K562 (cell line): ENCODE data around the gene TENT4B. TPM values are rescaled to one million over a fixed set of nuclear protein-coding genes. Genes with fewer than 3 reads are reported as not detected.
A peak's percentile ranks its signal among the peaks of the same experiment; 100 is the strongest.

Experiments
- BRD9 ChIP-seq: fragments of 450-650 bp; IDR thresholded peaks from 2 replicates; pipeline ENCODE4 v1.6.1; 2018; ENCODE audit warnings: low read depth; ENCODE audit not compliant: partially characterized antibody
- EP300 ChIP-seq: IDR thresholded peaks from 2 replicates; pipeline ENCODE4 v1.6.1; 2012; ENCODE audit warnings: low read length, improper control_type of control experiment
- GABPB2 ChIP-seq: fragments of 250-450 bp; sonication (Bioruptor Pico); conservative IDR thresholded peaks from 2 replicates; pipeline ENCODE4 v1.5.1; 2021; ENCODE audit warnings: mild to moderate bottlenecking
- RBBP5 ChIP-seq: fragments of 200-600 bp; sonication (generic); IDR thresholded peaks from 2 replicates; pipeline ENCODE4 v1.6.1; 2012; ENCODE audit warnings: borderline replicate concordance, mild to moderate bottlenecking, low read length, control low read depth, inconsistent platforms; ENCODE audit not compliant: insufficient read depth, poor library complexity, severe bottlenecking
- WHSC1 ChIP-seq: IDR thresholded peaks from one replicate; pipeline ENCODE4 v1.6.1; 2012; ENCODE audit warnings: low read length, control low read depth, inconsistent platforms
- ZNF133 ChIP-seq: fragments of 250-450 bp; sonication (Bioruptor Pico); IDR thresholded peaks from 2 replicates; pipeline ENCODE4 v1.4.0; 2020; ENCODE audit warnings: mild to moderate bottlenecking
- ZNF217 ChIP-seq: sonication (generic); formaldehyde crosslinking; IDR thresholded peaks from 2 replicates; pipeline ENCODE4 v1.8.0; 2022; ENCODE audit warnings: mild to moderate bottlenecking, missing genetic modification reagents
- ZNF707 ChIP-seq: fragments of 250-450 bp; sonication (Bioruptor Pico); conservative IDR thresholded peaks from 2 replicates; pipeline ENCODE4 v1.8.0; 2022; ENCODE audit warnings: inconsistent platforms, mild to moderate bottlenecking, moderate library complexity
- polyA plus RNA-seq, 8 experiments: library from polyadenylated mRNA; depleted of rRNA in 4 of 8; stranded (reverse) in 5 of 8; unstranded in 3 of 8; fragments of >200 nt; fragmentation: Nextera tagmentation in 2 of 8; fragmentation: Illumina TruSeq in 1 of 8; extraction: Ambion mirVana in 2 of 8; extraction: Trizol in 1 of 8; gene quantifications; 2 replicates each; pipeline versions ENCODE4 v1.2.1 to v1.2.3, GENCODE V29; 2011 to 2014; ENCODE audit warnings: inconsistent platforms in 1 of 8, missing spikeins in 1 of 8
- total RNA-seq, 7 experiments: library from RNA; depleted of rRNA in 6 of 7; stranded (reverse); fragments of >200 nt in 6 of 7; fragmentation: Illumina TruSeq in 2 of 7; extraction: Trizol in 2 of 7; gene quantifications; 2 replicates each; pipeline versions ENCODE4 v1.2.1 to v1.2.3, GENCODE V29; 2011 to 2021; ENCODE audit warnings: low replicate concordance in 1 of 7
- TF ChIP-seq, protein P1 (sequence below): sonication (generic); formaldehyde crosslinking; IDR thresholded peaks from 2 replicates; pipeline ENCODE4 v1.9.0; 2022; ENCODE audit warnings: mild to moderate bottlenecking, missing genetic modification reagents
- TF ChIP-seq, protein P2 (sequence below): fragments of 250-450 bp; sonication (Bioruptor Pico); IDR thresholded peaks from 2 replicates; pipeline ENCODE4 v1.5.0; 2021; ENCODE audit warnings: mild to moderate bottlenecking, moderate library complexity
- TF ChIP-seq, protein P3 (sequence below): fragments of 250-450 bp; sonication (Bioruptor Pico); IDR thresholded peaks from 2 replicates; pipeline ENCODE4 v1.5.1; 2021; ENCODE audit warnings: mild to moderate bottlenecking
- TF ChIP-seq, protein P4 (sequence below), 2 experiments: fragments of 450-650 bp in 1 of 2; sonication (generic) in 1 of 2; formaldehyde crosslinking in 1 of 2; IDR thresholded peaks; 2 replicates each; pipeline versions ENCODE4 v1.7.1 to v1.9.0; 2016 to 2022; ENCODE audit warnings: inconsistent platforms in 1 of 2, mild to moderate bottlenecking in 1 of 2, missing genetic modification reagents in 1 of 2

Gene TENT4B
- total and polyA plus RNA-seq, 9 of the 15 experiments (the other 6 are each of a cell fraction or from before 2014, with no cell fraction given): 5.2 to 8.4 (median 7.0) TPM

DNA sequence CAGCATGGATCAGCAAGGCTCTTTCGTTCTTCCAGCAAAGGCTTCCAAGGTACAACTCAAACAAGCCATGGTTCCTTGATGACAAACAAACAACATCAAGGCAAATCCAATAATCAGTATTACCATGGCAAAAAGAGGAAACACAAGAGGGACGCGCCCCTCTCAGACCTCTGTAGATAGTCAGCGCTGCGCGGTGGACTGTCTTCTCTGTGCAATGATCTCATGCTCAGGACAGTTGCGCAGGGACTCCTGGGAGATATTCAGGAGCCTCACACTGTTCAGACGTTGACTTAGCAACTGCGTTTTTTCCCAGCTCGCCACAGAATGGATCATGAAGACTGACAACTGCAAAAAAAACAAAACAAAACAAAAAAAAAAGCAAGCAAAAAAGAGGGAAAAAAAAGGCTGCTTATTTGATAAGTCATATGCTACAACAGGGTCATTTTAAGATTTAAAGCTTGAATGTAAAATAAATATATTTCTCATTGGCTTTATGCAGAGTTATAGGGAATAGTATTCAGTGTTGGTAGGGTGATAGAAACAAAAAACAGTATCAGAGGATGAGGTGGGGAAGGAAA lies 76.1 kb downstream of the TENT4B start (continued):
- TF ChIP-seq ZNF217 (no peak), ZNF707 (CRISPR knock-in tag) (no peak), WHSC1 (no peak), EP300 (no peak), GABPB2 (no peak), RBBP5 (no peak), BRD9 (peak; percentile 77), ZNF133 (CRISPR knock-in tag) (no peak)
- TF ChIP-seq, protein P1, sequence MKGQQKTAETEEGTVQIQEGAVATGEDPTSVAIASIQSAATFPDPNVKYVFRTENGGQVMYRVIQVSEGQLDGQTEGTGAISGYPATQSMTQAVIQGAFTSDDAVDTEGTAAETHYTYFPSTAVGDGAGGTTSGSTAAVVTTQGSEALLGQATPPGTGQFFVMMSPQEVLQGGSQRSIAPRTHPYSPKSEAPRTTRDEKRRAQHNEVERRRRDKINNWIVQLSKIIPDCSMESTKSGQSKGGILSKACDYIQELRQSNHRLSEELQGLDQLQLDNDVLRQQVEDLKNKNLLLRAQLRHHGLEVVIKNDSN (CRISPR knock-in tag): no peak
- TF ChIP-seq, protein P2, sequence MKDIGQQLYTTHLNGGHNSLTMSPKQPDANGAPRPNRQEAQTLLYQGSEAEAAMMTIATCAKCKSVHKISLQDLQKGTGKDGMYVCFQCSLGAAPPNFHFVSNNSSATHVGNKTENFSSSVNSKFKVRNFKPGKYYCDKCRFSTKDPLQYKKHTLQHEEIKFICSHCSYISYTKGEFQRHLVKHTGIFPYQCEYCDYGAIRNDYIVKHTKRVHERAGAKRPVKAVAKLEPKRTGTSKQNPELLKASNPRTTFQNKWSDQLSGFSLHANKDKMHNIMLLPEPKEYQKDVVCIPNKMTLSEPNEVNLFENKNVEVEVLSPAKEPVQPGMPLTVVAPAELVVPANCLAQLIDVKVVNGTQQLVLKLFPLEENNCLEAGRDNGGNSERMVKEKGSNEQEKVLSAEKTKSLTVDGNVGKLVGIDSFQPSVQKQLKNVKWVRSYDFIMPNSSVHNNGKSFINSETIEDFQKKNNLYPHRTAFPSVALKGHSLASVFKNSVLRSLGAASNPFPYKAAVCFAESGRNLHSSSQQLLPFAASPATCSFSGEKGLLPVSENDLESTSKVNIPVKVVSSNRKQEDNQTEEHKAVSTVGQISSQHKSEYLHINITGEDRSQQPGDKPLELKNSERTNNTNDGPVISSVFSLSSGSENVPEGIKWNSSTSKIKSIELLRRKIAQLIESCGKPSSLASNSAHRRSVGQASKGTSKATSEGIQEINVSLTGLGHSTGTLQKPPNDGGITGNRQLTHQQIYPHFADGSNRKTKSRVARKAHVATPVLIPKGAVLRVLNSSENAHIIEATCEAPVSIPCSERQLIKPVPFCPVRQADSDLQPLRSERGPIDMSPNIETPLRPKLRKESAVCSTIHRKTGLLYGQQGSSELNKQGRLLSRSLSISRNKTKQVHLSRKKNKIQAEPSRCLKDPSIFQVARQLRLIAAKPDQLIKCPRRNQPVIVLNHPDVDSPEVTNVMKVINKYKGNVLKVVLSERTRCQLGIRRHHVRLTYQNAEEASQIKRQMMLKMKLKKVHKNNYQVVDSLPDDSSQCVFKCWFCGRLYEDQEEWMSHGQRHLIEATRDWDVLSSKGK (CRISPR knock-in tag): no peak
- TF ChIP-seq, protein P3, sequence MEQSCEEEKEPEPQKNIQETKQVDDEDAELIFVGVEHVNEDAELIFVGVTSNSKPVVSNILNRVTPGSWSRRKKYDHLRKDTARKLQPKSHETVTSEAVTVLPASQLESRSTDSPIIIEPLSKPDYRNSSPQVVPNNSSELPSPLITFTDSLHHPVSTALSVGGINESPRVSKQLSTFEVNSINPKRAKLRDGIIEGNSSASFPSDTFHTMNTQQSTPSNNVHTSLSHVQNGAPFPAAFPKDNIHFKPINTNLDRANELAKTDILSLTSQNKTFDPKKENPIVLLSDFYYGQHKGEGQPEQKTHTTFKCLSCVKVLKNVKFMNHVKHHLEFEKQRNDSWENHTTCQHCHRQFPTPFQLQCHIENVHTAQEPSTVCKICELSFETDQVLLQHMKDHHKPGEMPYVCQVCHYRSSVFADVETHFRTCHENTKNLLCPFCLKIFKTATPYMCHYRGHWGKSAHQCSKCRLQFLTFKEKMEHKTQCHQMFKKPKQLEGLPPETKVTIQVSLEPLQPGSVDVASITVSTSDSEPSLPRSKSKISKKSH (CRISPR knock-in tag): no peak
- TF ChIP-seq, protein P4, sequence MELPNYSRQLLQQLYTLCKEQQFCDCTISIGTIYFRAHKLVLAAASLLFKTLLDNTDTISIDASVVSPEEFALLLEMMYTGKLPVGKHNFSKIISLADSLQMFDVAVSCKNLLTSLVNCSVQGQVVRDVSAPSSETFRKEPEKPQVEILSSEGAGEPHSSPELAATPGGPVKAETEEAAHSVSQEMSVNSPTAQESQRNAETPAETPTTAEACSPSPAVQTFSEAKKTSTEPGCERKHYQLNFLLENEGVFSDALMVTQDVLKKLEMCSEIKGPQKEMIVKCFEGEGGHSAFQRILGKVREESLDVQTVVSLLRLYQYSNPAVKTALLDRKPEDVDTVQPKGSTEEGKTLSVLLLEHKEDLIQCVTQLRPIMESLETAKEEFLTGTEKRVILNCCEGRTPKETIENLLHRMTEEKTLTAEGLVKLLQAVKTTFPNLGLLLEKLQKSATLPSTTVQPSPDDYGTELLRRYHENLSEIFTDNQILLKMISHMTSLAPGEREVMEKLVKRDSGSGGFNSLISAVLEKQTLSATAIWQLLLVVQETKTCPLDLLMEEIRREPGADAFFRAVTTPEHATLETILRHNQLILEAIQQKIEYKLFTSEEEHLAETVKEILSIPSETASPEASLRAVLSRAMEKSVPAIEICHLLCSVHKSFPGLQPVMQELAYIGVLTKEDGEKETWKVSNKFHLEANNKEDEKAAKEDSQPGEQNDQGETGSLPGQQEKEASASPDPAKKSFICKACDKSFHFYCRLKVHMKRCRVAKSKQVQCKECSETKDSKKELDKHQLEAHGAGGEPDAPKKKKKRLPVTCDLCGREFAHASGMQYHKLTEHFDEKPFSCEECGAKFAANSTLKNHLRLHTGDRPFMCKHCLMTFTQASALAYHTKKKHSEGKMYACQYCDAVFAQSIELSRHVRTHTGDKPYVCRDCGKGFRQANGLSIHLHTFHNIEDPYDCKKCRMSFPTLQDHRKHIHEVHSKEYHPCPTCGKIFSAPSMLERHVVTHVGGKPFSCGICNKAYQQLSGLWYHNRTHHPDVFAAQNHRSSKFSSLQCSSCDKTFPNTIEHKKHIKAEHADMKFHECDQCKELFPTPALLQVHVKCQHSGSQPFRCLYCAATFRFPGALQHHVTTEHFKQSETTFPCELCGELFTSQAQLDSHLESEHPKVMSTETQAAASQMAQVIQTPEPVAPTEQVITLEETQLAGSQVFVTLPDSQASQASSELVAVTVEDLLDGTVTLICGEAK (IDR thresholded peaks at IDR 0.05): peak; percentile 48; the same call in 1 of the 2 replicates
- TF ChIP-seq, protein P4 (CRISPR knock-in tag; IDR thresholded peaks at IDR 0.05): no peak
